Measurements from ENCODE around the gene CAPZA1.

GRCh38 chr1:112636056-112636455 lies 16.4 kb downstream of the CAPZA1 start:
- TF ChIP-seq CTCF (IDR thresholded peaks at IDR 0.05) (no peak), POLR2A (IDR thresholded peaks at IDR 0.05) (no peak)

All from Peyer's patch (tissue), 4 donors.